ENCODE data around the gene SIN3A.
"Not testable (repeated sequence)": the region's sequence is repeated elsewhere in the genome, so short reads cannot be mapped to it uniquely, and the experiment has no call there.

SIN3A gene

DNA sequence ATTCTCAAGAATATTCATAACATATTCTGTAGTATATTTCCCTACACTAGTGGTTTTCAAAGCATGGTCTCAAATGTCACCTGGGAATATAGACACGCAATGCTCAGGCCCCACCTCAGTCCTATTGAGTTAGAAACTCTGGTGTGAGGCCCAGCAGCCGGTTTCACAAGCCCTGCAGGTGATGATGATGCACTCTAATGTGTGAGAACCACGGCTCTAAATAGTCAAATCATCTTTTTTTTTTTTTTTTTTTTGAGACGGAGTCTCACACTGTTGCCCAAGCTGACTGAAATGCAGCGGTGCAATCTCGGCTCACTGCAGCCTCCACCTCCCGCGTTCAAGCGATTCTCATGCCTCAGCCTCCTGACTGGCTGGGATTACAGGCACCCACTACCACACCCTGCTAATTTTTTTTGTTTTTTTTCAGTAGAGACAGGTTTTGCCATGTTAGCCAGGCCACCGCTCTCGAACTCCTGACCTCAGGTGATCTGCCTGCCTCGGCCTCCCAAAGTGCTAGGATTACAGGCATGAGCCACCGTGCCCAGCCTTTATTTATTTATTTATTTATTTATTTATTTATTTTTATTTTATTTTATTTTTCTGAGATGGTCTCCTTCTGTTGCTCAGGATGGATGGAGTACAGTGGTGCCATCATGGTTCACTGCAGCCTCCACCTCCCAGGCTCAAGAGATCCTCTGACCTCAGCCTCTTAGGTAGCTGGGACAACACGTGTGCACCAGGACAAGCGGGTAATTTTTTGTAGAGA, 117.7 kb downstream of the SIN3A start:
- DNase-seq (ENCODE audit: low read depth), result not testable (repeated sequence)

DNA sequence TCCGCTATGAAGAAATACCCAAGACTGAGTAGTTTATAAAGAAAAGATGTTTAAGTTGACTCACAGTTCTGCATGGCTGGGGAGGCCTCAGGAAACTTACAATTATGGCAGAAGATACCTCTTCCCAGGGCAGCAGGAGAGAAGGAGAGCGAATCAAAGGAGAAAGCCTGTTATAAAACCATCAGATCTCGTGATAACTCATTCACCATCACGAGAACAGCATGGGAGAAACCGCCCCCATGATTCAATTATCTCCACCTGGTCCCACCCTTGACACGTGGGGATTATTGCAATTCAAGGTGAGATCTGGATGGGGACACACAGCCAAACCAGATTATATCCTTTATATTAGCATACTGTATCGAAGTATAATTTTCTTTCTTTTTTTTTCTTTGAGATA, 119.4 kb downstream of the SIN3A start:
- DNase-seq (ENCODE audit: low read depth), result not testable (repeated sequence)

DNA sequence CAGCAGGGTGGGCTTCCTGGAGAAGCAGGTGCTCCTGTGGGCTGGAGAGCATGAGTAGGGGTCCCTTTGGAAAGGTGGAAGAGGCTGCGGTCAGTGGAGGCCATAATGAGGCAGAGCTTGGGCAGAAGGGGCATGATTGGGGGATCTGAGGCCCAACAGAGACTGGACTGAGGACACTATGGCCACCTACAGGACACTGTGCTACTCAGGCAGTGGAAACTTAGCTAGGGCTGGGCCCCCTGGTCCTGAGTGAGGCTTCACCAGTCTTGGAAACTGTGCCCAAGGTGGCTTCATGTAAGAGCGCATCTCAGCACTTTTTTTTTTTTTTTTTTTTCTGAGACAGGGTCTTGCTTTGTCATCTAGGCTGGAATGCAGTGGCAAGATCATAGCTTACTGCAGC, 121.9 kb downstream of the SIN3A start:
- DNase-seq (ENCODE audit: low read depth), result no peak

DNA sequence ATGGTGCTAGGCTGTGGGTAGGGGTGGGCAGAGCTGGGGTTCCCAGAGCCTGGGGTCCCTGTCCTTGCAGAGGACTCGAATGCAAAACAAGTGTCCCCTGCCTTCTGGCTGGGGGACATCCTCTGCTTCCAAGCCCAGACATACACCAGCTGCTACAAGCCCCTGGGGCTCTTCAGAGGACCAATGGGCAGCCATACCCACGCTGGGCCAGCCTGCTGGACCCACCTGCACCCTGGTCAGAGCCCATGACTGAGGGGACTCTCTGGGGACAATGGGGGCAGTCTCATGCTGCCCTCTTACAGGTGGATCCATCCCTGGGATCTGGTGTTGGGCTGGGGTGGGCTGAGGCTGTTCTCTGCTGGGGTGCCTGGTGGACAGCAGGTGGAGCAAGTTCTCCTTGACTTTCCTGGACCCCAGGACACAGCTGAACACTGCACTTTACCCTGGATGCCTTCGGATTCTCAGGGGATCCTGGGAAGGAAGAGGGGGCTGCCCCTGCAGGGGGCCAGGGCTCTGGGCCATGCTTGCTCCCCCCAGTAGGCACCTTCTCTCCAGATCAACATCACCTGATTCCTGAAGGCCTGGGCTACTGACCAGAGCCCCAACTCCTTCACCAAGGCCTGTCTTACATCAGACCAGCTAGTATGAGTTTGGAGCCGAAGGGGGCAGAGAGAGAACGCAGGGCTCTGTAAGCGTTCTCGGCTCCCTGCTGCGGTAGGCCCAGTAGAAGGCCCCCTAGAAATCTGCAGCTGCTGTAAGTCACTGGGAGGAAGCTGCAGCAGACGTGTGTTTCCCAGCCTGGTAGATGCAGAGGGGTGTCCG, 122.8 kb downstream of the SIN3A start:
- DNase-seq (ENCODE audit: low read depth), result no peak

DNA sequence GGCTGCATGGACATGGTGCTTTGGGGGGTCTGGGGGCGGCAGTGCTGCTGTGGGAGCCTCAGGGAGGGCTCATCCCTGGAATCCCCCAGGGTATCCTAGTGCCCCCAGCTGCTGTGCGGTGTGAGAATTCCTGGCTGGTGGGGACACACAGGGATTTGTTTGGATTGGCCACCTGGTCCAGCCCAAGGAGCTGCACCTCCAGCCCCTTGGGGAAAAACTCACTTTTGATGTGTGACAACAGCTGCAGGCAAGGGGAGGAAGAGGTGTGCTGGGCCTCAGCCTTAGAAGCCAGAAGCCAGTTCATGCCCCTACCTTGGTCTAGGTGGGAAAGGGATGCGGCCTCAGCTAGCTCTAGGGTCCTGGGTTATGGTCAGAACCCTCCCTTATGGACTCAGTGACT, 124.0 kb downstream of the SIN3A start:
- no peak for DNase-seq (ENCODE audit: low read depth)

DNA sequence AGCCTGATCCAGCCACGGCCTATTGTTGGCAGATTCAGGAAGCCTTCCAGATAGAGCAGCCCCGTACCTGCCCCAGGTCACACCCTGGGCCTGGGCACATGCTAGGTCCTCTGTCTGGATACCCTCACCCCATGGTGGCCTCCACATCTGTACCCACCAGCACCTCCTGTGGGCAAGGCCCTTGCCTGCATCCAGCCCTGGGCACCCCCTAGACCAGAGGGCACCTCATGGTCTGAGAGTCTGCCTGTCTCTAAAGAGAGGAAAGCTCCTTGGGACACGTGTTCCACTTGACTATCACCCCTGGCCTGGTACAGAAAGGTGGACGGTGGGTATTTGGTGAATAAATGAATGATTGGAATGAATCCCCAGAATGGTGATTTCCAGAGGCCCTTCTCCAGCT, 124.5 kb downstream of the SIN3A start:
- no peak for DNase-seq (ENCODE audit: low read depth)

DNA sequence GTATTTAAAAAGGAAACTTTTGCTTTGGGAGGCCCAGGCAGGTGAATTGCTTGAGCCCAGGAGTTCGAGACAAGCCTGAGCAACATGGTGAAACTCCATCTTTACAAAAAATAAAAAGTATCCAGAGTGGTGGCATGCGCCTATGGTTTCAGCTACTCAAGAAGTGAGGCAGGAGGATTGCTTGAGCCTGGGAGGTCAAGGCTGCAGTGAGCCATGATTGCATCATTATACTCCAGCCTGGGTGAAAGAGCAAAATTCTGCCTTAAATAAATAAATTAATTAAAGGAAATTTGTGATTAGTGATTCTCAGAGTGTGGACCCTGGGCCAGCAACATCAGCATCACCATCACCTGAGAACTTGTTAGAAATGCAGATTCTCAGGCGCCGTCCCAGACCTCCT, 125.6 kb downstream of the SIN3A start:
- no peak for DNase-seq (ENCODE audit: low read depth)

DNA sequence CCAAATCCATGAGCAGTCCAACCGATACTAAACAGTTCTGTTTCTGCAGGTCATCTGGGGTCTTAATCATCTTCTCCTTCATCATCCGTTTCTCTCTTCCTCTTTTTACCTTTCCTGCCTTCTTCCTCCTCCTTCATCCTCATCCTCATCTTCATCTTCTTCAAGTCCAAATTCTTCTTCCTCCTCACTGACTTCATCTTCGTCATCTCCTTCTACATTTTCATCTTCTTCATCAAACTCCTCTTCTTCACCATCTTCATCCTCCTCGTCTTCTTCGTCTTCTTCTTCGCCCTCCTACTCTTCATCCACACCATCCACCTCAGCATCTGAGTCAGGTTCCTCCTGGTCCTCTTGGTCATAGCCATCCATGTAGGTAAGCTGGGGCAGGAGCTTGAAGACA, 129.8 kb downstream of the SIN3A start:
- no peak for DNase-seq (ENCODE audit: low read depth)
